DOHH2 (cell line): ENCODE measurements around the gene CAMSAP1.

Source experiments
- H3F3A ChIP-seq: fragments of 200-600 bp; sonication (generic), shearing (Covaris generic); 2 replicates; pipeline ENCODE4 v1.6.0; 2016; ENCODE audit warnings: antibody characterized with exemption, mild to moderate bottlenecking; ENCODE audit not compliant: control insufficient read depth, insufficient read depth
- H3K27ac ChIP-seq: fragments of 200-600 bp; sonication (generic); 2 replicates; pipeline ENCODE4 v1.5.1; 2014; ENCODE audit warnings: low read depth, mild to moderate bottlenecking, low read length, moderate library complexity
- H3K27me3 ChIP-seq: fragments of 200-600 bp; sonication (generic); 2 replicates; pipeline ENCODE4 v1.6.1; 2014; ENCODE audit warnings: mild to moderate bottlenecking, low read length, mixed read lengths; ENCODE audit not compliant: control insufficient read depth
- H3K36me3 ChIP-seq: fragments of 200-600 bp; sonication (generic); 2 replicates; pipeline ENCODE4 v1.6.1; 2014; ENCODE audit warnings: mild to moderate bottlenecking, low read length, moderate library complexity, mixed read lengths; ENCODE audit not compliant: control insufficient read depth
- H3K4me1 ChIP-seq: fragments of 200-600 bp; sonication (generic); 2 replicates; pipeline ENCODE4 v1.6.1; 2014; ENCODE audit warnings: mild to moderate bottlenecking, low read length, mixed read lengths; ENCODE audit not compliant: control insufficient read depth
- H3K4me2 ChIP-seq: fragments of 200-600 bp; sonication (generic); 2 replicates; pipeline ENCODE4 v1.6.0; 2014; ENCODE audit warnings: mild to moderate bottlenecking, low read length, moderate library complexity
- H3K4me3 ChIP-seq: fragments of 200-600 bp; sonication (generic); 2 replicates; pipeline ENCODE4 v1.5.1; 2014; ENCODE audit warnings: mild to moderate bottlenecking, low read length, mixed read lengths
- H3K79me2 ChIP-seq: fragments of 200-600 bp; sonication (generic); 2 replicates; pipeline ENCODE4 v1.6.1; 2014; ENCODE audit warnings: mild to moderate bottlenecking, low read length, mixed read lengths; ENCODE audit not compliant: control insufficient read depth
- H3K9me2 ChIP-seq: fragments of 200-600 bp; sonication (generic); replicated peaks from 2 replicates; pipeline ENCODE4 v1.6.1; 2014; ENCODE audit warnings: mild to moderate bottlenecking, low read length, mixed read lengths; ENCODE audit not compliant: control insufficient read depth
- H3K9me3 ChIP-seq: fragments of 200-600 bp; sonication (generic); 2 replicates; pipeline ENCODE4 v1.6.1; 2014; ENCODE audit warnings: antibody characterized with exemption, low read length, mixed read lengths; ENCODE audit not compliant: control insufficient read depth, insufficient read depth
- H4K20me1 ChIP-seq: fragments of 200-600 bp; sonication (generic); 2 replicates; pipeline ENCODE4 v1.6.0; 2014; ENCODE audit warnings: low read depth, mild to moderate bottlenecking, antibody characterized with exemption, low read length, moderate library complexity; ENCODE audit not compliant: control insufficient read depth, insufficient read depth
- EZH2phosphoT487 ChIP-seq: fragments of 200-600 bp; sonication (generic); IDR thresholded peaks from 2 replicates; pipeline ENCODE4 v1.6.1; 2017; ENCODE audit warnings: borderline replicate concordance, mild to moderate bottlenecking, antibody characterized with exemption, low read length, moderate library complexity, mixed read lengths
- TF ChIP-seq, protein P1 (sequence below): fragments of 200-600 bp; sonication (generic); IDR thresholded peaks from one replicate; pipeline ENCODE4 v1.5.1; 2014; ENCODE audit warnings: antibody characterized with exemption, mild to moderate bottlenecking, low read depth, low read length; ENCODE audit not compliant: poor library complexity, severe bottlenecking

CAMSAP1 gene

DNA sequence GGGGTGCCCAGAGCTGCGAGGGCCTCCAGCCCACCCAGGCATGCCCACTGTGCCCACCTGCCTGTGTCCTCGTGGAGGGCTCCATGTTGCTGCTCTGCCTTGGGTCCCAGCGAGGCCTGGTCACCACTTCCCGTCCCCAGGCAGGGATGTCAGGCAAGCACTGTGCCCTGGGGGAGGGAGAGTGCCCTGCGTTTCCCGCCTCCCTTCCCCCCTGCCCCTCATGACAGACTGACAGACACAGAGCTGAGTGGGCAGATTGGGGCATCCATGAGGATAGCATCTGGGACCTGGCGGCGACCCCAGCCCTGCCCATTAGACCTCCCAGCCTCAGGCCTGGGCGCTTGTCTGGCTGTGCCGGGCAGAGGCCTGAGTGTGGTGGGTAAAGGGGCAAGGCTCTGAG lies 148.5 kb downstream of the CAMSAP1 start:
- H3K36me3 ChIP-seq: no peaks in the 10 kb centered on the region
- H3K4me1 ChIP-seq: no peaks in the 10 kb centered on the region
- H3K9me3 ChIP-seq: no peaks in the 10 kb centered on the region
- H4K20me1 ChIP-seq: no peaks in the 10 kb centered on the region
- H3K4me2 ChIP-seq: no peak overlapping the region
- no peak overlapping the region for H3K27ac ChIP-seq
- no peaks in the 10 kb centered on the region for H3K9me2 ChIP-seq
- H3K79me2 ChIP-seq: no peaks in the 10 kb centered on the region
- no peaks in the 10 kb centered on the region for H3F3A ChIP-seq
- TF ChIP-seq EZH2phosphoT487: no peak
- TF ChIP-seq, protein P1, sequence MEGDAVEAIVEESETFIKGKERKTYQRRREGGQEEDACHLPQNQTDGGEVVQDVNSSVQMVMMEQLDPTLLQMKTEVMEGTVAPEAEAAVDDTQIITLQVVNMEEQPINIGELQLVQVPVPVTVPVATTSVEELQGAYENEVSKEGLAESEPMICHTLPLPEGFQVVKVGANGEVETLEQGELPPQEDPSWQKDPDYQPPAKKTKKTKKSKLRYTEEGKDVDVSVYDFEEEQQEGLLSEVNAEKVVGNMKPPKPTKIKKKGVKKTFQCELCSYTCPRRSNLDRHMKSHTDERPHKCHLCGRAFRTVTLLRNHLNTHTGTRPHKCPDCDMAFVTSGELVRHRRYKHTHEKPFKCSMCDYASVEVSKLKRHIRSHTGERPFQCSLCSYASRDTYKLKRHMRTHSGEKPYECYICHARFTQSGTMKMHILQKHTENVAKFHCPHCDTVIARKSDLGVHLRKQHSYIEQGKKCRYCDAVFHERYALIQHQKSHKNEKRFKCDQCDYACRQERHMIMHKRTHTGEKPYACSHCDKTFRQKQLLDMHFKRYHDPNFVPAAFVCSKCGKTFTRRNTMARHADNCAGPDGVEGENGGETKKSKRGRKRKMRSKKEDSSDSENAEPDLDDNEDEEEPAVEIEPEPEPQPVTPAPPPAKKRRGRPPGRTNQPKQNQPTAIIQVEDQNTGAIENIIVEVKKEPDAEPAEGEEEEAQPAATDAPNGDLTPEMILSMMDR: no peak
- no peak overlapping the region for H3K4me3 ChIP-seq
- H3K27me3 ChIP-seq: no peaks in the 10 kb centered on the region
